SIG-M5 treated with dmso at 0.1 percent for 504 hours (cell line): ENCODE measurements around the gene MXD4.
"Not testable (repeated sequence)": the region's sequence is repeated elsewhere in the genome, so short reads cannot be mapped to it uniquely, and the experiment has no call there.

ENCODE experiments used
- DNase-seq: peaks from one replicate; lab custom pipeline; 2025; ENCODE audit not compliant: unreplicated experiment; lab: John Stamatoyannopoulos, UW

Gene MXD4

GRCh38 chr4:2276581-2277325, 14.8 kb upstream of the MXD4 start:
- no peak for DNase-seq

GRCh38 chr4:2275546-2276251, 13.8 kb upstream of the MXD4 start:
- no peak for DNase-seq

- DNase-seq: not testable (repeated sequence)
Observed at GRCh38 chr4:2275044-2275397, 13.1 kb upstream of the MXD4 start.

GRCh38 chr4:2274320-2275043, 12.6 kb upstream of the MXD4 start:
- DNase-seq: no peak

GRCh38 chr4:2273657-2274319, 11.9 kb upstream of the MXD4 start:
- DNase-seq: no peak

- no peak for DNase-seq
Observed at GRCh38 chr4:2273221-2273620, 11.3 kb upstream of the MXD4 start.

GRCh38 chr4:2272828-2273120, 10.9 kb upstream of the MXD4 start:
- DNase-seq: no peak

- DNase-seq: no peak
Observed at GRCh38 chr4:2272026-2272827, 10.3 kb upstream of the MXD4 start.

- DNase-seq: no peak
Observed at GRCh38 chr4:2271279-2272025, 9.5 kb upstream of the MXD4 start.

GRCh38 chr4:2270341-2271165, 8.6 kb upstream of the MXD4 start:
- DNase-seq: no peak

GRCh38 chr4:2269618-2270163, 7.8 kb upstream of the MXD4 start:
- no peak for DNase-seq

- no peak for DNase-seq
Observed at GRCh38 chr4:2269206-2269531, 7.3 kb upstream of the MXD4 start.

GRCh38 chr4:2268357-2269205, 6.7 kb upstream of the MXD4 start:
- no peak for DNase-seq

- no peak for DNase-seq
Observed at GRCh38 chr4:2267841-2268240, 5.9 kb upstream of the MXD4 start.

GRCh38 chr4:2267320-2267811, 5.5 kb upstream of the MXD4 start:
- no peak for DNase-seq

GRCh38 chr4:2266821-2267220, 4.9 kb upstream of the MXD4 start:
- no peak for DNase-seq

- DNase-seq: no peak
Observed at GRCh38 chr4:2266181-2266580, 4.3 kb upstream of the MXD4 start.
